GM18861 (cell line): ENCODE results near the gene H6PD.

Source experiments
- ATAC-seq: cut with Tn5 transposase; IDR thresholded peaks from one replicate; pipeline ENCODE4 v1.9.1; 2021; ENCODE audit not compliant: unreplicated experiment

The H6PD gene

DNA sequence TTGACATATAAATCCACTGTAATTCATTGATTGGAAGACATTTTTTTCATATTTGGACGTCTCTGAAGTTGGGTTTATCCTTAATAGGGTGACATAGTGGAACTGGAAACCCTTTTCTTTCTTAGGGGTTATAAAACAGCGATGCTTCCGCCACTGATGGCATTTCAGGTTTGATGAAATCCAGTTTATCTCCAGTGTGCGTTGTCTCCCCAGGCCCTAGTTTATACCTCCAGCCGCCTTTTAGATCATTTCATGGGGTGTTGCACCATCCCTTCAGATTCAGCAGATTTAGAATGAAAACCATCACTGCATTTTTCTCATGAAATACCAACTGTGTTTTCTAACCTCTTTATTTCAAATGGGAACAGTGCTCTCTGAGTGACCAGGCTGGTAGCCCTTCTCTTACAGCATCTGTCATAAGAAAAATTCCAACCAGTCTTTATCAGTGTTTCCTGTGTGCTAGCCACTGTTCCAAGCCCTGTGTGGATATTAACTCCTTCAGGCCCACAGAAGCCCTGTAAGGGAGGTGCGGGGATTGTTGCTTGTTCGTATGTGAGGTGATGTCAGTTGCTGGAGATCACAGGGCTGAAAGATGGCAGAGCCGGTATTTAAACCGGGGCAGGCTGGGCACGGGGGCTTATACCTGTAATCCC is 19.0 kb downstream of the H6PD start:
- no peak for ATAC-seq

DNA sequence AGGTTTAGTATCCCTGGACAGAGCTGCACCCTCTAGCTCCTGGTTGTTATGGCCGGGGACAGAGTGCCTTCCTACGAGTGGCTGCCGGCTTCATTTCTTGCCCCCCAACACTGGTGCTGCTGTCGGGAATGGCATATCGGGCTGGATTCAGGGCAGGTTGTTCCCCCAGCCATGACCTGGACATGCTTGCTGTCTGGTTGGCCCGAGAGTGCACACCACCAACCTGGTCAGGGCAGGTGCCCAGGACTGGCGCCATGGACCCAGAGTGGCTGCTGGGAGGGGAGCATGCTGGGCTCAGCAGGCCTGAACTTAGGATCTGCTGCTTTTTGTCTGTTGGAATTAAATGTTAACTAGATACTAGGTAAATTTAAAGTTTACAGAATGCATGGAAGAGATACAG is 21.8 kb downstream of the H6PD start:
- no peak for ATAC-seq

DNA sequence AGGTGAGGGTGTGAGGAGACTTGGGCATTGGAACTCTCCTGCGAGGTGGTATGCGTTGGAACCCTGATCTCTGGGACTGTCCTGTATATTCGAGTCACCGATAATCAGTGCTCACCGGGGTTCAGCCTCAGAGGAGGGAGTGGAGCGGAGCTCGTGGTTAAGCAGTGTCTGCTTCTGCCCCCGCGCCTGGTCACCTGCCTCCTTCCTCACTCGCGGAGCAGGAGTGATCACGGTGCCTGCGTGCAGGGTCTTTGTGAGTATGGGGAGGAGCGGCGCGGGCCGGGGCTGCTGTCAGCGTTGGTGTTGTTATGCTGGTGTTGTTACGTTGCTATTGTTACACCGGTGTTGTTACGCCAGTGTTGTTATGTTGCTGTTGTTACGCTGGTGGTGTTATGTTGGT is 23.3 kb downstream of the H6PD start:
- no peak for ATAC-seq

DNA sequence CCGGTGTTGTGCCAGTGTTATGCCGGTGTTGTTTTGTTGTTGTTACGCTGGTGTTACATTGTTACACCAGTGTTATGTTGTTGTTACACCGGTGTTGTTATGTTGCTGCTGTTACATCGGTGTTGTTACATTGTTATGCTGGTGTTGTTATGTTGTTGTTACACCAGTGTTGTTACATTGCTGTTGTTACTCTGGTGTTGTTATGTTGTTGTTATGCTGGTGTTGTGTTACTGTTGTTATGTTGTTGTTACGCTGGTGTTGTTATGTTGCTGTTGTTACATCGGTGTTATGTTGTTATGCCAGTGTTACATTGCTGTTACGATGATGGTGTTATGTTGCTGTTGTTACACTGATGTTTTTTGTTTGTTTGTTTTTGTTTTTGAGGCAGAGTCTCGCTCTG is 24.1 kb downstream of the H6PD start:
- ATAC-seq = no peak

DNA sequence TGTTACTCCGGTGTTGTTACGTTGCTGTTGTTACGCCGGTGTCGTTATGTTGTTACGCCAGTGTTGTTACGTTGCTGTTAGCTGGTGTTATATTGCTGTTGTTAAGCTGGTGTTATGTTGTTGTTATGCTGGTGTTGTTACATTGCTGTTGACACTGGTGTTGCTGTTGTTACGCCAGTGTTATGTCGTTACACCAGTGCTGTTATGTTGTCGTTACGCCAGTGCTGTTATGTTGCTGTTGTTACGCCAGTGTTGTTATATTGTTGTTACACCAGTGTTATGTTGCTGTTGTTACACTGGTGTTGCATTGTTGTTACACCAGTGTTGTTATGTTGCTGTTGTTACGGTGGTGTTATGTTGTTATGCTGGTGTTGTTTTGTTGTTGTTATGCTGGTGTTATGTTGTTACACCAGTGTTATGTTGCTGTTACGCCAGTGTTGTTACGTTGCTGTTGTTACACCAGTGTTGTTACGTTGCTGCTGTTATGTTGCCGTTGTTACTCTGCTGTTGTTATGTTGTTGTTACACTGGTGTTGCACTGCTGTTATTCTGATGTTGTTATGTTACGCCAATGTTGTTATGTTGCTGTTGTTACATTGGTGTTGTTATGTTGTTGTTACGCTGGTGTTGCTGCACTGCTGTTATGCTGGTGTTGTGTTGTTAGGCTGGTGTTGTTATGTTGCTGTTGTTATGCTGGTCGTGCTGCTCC is 25.6 kb downstream of the H6PD start:
- no peak for ATAC-seq

DNA sequence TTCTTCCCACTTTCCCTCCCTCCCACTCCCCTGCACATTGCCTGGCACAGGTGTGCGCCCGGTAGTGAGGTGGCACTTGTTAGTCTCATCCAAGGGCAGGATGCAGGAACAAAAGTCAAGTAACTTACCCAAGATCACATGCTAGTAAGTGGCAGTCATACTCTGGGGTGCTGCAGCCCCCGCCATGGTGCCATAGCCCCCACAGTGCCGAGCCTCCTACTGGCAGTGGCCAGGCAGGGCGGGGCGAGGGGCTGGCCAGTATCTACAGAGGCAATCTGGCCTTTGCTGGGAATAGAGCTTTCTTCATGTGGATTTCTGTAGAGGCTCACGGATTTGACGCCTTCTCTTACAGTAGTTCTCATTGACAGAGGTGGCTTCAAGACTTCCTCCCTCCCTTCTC is 26.9 kb downstream of the H6PD start:
- ATAC-seq = no peak

DNA sequence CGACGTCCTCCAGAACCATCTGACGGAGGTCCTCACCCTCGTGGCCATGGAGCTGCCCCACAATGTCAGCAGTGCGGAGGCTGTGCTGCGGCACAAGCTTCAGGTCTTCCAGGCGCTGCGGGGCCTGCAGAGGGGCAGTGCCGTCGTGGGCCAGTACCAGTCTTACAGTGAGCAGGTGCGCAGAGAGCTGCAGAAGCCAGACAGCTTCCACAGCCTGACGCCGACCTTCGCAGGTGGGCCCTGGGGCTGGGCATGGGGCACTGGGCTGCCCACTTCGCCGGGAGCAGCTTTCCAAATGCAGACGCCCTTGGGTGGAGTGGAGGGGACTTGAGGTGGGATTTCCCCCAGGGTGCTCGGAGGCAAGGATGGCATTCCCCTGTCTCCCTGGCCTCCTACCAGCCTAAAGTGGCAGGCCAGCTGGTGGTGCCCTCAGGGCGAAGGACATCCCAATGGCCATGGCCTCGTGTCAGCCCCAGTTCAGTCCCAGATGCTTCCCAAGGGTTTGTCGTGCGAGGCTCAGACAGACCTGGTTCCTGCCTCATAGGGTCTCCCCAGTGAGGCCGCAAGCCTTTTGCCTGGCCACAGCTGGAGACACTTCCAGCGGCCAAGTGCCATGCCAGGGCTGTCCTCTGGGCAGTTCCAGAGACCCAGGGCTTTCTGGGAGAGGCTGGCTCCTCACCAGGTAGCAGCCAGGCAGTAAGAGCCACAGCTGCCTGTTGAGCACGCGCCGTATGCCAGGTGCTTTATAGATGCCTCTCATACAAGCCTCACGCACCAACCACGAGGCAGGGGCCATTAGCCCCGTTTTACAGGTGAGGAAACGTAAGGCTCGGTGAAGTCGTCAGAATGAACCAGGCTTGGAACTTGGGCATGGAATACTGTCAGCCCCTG is 27.8 kb downstream of the H6PD start:
- ATAC-seq = no peak

DNA sequence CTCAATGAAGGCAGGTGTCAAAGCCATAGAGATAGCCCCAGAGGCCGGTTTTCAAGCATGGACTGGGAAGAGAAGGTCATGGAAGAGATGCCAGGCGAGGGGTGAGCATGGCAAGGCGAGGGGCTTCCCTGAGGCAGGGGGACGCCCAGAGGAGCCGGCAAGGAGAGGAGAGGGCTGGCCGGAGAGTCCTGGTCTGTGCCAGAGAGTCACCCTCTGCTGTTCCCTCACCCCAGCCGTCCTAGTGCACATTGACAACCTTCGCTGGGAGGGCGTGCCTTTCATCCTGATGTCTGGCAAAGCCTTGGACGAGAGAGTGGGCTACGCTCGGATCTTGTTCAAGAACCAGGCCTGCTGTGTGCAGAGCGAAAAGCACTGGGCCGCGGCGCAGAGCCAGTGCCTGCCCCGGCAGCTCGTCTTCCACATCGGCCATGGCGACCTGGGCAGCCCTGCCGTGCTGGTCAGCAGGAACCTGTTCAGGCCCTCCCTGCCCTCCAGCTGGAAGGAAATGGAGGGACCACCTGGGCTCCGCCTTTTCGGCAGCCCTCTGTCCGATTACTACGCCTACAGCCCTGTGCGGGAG is 28.8 kb downstream of the H6PD start:
- ATAC-seq = no peak

DNA sequence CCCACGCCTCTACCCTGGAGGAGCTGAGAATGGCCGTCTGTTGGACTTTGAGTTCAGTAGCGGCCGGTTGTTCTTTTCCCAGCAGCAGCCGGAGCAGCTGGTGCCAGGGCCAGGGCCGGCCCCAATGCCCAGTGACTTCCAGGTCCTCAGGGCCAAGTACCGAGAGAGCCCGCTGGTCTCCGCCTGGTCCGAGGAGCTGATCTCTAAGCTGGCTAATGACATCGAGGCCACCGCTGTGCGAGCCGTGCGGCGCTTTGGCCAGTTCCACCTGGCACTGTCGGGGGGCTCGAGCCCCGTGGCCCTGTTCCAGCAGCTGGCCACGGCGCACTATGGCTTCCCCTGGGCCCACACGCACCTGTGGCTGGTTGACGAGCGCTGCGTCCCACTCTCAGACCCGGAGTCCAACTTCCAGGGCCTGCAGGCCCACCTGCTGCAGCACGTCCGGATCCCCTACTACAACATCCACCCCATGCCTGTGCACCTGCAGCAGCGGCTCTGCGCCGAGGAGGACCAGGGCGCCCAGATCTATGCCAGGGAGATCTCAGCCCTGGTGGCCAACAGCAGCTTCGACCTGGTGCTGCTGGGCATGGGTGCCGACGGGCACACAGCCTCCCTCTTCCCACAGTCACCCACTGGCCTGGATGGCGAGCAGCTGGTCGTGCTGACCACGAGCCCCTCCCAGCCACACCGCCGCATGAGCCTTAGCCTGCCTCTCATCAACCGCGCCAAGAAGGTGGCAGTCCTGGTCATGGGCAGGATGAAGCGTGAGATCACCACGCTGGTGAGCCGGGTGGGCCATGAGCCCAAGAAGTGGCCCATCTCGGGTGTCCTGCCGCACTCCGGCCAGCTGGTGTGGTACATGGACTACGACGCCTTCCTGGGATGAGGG is 29.7 kb downstream of the H6PD start:
- ATAC-seq = no peak

DNA sequence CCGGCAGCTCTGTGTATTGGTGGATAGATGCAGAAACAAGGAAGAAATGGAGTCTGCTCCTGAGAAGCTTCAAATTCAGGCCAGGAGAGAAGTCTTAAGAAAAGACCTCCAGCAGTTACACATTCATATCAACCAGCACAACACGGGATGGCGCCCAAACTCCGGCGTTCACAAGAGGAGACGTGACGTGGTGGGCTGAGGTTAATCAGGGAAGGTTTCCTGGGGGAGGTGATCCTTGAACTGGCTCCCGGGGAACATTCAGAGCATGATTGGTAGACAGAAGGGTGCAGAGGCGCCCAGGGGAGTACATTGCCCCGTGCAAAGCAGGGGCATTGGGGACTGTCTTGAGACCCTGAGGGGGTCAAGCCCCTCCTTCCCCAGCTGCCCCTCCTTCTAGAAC is 30.5 kb downstream of the H6PD start:
- ATAC-seq = no peak

DNA sequence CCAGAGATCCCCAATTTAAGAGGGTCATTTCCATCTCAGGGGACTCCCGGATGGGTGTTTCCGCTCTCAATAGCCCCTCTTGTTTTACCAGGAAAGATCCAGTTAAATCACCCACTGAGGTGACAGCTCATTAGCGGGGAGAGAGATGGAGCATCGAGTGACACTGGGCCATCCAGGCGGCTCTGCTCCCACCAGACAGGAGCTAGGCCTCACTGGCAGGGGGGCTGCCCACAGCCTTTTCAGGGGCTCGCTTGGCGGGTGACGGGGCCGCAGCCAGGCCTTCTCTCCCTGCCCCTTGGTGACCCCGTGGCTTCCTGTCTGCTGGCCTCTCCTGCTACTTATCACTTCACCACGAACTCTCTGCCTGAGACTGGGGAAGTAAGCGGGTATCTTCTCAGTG is 31.4 kb downstream of the H6PD start:
- no peak for ATAC-seq

DNA sequence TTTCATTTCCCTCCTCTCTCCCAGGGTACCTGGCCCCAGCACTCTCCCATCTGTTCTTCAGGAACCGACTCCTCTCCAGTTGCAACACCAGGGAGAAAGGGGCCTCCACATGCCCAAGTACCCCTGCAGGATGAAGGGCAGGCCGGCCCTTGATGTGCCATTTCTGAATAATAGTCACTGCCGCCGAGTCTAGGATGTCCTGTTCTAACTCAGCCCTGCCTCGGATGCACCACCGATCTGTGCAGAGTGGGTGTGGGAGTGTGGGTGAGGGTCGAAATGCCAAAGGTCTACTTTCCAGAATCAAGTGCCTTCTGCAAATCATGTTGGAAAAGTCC is 32.7 kb downstream of the H6PD start:
- no peak for ATAC-seq

DNA sequence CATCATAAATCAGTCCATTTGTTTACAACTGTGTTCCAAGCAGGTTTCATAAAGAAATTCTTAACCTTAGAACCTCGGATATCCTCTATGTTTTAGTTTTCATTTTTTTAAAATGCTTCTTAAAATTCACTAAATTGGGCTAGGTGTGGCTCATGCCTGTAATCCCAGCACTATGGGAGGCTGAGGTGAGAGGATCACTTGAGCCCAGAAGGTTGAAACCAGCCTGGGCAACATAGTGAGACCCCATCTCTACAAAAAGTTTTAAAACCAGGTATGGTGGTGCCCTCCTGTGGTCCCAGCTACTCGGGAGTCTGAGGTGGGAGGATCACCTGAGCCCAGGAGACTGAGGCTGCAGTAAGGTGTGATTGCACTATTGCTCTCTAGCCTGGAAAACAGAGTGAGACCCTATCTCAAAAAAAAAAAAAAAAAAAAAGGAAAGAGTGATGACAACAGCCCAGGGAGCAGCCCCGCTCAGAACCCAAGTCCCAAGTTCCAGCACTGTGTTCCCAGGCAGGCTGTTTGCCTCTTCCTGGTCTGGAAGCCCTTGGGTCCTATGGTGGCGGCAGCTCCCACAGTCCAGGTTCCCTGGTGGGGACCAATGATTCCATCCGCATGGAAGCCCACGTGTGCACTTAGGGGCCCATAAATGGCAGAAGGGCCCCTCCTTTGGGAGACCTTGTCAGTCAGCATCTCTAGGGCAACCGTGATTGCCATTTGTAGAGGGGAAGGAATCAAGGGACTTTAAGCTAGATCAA is 33.4 kb downstream of the H6PD start:
- ATAC-seq = no peak

DNA sequence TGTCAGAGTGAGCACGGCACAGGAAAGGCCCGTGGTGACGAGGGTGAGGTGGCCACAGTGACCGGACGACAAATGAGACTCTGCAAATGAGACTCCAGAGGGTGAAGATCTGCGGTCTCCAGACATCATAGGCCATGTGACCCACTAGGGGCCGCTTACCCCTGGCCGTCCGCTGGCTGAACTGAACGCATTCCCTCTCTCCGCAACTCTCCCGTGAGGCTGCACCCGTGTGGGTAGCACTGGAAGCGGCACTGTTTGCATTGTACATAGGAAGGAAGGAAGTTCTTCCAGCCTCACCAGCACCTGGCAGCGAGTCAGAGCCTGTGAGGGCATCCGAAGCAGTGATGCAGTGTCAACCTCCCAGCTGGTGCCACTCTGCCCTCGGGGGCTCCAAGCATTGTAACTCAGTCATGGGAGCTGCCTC is 34.5 kb downstream of the H6PD start:
- no peak for ATAC-seq

DNA sequence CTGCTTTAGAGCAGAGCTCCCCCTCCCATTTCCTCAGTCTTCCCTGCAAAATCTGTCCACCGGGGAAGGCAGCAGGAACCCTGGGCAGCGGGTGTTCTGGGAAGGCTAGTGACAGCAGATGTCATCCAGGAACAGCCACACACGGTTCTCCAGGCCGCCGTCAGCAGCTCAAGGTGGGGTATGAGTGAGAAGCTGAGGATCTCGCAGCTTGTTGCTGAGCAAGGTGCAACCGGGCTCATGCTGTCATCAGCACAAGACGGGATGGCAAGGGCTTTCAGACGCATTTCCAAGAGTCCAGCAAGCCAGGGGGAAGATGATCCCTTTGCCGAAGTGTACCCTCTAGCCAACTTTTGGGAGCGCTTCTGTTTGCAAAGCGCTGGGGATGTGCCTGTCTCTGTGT is 35.1 kb downstream of the H6PD start:
- ATAC-seq = no peak

DNA sequence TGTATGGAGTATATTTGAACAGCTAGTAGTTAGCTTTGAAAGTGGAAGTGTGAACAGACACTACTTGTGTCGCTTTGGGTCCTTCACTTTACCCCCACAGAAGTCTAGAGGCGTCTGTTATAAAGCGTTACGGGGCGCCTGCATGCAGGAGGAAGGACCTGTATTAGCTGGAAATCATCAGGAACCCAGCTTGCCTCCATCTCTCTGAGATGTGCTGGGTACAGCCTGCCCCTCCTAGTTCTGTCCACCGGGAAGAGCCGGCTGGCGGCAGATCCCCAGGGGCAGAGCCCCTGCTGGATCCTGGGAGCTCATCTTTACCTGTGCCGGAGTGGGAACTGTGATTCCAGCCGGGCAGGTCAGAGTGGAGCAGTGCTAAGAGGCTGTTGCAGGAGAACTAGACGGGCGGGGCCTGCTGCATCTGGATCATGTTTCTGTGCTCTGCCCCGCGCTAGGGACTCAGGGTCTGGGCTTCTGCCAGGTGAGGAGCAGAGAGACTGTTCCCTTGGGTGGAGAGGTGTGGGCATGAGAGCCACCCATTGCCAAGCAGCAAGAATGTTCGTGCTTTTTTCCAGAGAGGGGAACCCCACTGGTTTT is 35.8 kb downstream of the H6PD start:
- no peak for ATAC-seq

DNA sequence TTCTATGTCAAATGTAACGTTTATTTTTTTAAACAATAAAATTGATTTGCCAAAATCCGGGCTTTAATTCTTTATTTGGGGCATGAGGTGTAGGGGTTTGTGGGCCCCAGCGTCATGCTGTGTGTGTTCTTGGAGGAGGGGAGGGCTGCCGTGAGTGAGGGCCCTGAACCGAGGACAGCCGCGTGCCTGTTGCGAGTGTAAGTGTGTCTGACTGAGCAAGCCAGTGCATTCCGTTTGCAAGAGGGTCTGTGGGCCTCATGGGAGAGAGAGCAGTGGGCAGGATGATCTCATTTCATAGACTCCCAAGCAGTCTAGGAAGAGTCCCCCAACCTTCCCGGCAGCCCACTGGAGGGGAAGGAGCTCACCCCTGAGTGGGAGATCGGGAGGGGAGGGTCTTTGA is 36.7 kb downstream of the H6PD start:
- no peak for ATAC-seq

DNA sequence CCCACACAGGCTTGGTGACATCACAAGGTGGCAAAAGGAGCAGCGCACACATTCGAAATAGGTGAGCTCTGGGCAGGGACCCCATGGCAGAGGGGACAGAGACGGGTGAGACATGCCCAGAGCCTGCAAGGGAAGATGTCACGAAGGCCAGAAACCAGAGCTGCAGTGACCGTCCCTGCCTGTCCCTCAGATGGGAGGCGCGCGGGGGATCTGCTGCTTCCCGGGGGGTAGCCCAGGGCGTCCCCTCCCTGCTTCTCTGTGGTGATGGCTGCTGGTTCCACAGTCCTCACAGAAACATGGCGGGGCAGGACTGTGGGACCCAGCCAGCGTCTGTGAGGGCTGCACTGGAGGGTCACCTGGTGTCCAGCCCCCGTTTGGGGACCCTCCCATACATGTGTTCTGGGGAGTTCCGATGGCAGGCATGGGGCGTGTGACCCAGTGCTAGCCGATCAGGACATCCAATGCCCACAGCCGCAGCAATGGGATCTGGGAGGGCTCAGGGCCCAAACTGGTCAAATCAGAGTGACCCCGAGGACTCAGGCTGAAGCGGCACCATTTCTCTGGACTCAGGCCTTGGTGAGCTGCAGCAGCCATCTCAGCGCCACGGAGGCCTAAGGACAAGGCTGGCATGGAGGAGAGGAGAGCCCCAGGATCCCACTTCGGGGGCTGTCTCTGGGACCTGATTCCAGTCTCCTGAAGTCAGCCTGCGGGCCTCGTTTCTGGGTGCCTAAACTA is 37.5 kb downstream of the H6PD start:
- ATAC-seq = no peak

DNA sequence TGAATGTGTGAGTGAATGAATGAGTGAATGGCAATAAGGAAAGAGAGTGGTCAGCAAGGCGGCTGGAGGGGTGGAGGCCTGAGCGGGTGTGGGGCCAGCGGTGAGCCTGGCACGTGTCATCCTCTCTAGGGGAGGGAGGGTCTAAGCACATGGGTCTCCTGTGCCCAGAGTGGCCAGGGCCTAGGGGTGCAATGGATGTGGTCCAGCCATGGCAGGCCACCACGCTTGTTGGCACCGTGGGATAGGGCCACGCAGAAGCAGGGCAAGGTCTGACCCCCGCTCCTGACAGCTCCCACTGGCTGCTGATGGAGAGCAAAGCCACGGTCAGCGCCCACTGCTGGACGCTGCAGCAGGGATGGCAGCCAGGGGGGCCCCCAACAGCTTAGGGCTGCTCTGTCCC is 38.6 kb downstream of the H6PD start:
- ATAC-seq = no peak
